AG04450 (cell line): ENCODE measurements around the gene SLC26A11. TPM values are rescaled to one million over a fixed set of nuclear protein-coding genes. Genes with fewer than 3 reads are reported as not detected.

Experiments
- CTCF ChIA-PET: fragments of 300-600, 350-600 bp; formaldehyde crosslinking; extraction: SDS; loops from one replicate; lab custom pipeline; 2022; ENCODE audit warnings: antibody characterized with exemption, inconsistent platforms; lab: Charles Lee
- POLR2A ChIA-PET: fragments of 350-600 bp; formaldehyde crosslinking; extraction: SDS; loops from one replicate; lab custom pipeline; 2021; ENCODE audit warnings: antibody characterized with exemption, inconsistent platforms; lab: Yijun Ruan, JAX
- DNase-seq: peaks from one replicate; pipeline ENCODE4 v3.0.0-alpha.2; 2011; ENCODE audit warnings: low read depth, low spot score
- H3K27ac ChIP-seq: one replicate; pipeline ENCODE4 v1.5.1; 2012; ENCODE audit warnings: low read depth, low read length, control low read depth
- H3K27me3 ChIP-seq: one replicate; pipeline ENCODE4 v1.6.0; 2012; ENCODE audit warnings: low read length; ENCODE audit not compliant: control insufficient read depth, insufficient read depth
- H3K4me3 ChIP-seq: 2 replicates; pipeline ENCODE4 v1.5.1; 2011; ENCODE audit warnings: mild to moderate bottlenecking, low read depth, low read length, control low read depth
- H3K9me3 ChIP-seq: 2 replicates; pipeline ENCODE4 v1.5.1; 2012; ENCODE audit warnings: low read length; ENCODE audit not compliant: control insufficient read depth, insufficient read depth
- polyA plus RNA-seq: library from polyadenylated mRNA; depleted of rRNA; stranded (reverse); fragments of >200 nt; gene quantifications from 2 replicates; pipeline ENCODE4 v1.2.3, GENCODE V29; 2011
- TF ChIP-seq, protein P1 (sequence below): IDR thresholded peaks from 2 replicates; pipeline ENCODE4 v1.5.1; 2011; ENCODE audit warnings: low read depth, low read length, control low read depth, inconsistent platforms

Gene SLC26A11
- polyA plus RNA-seq, 1 experiment, result 8.9 TPM

DNA sequence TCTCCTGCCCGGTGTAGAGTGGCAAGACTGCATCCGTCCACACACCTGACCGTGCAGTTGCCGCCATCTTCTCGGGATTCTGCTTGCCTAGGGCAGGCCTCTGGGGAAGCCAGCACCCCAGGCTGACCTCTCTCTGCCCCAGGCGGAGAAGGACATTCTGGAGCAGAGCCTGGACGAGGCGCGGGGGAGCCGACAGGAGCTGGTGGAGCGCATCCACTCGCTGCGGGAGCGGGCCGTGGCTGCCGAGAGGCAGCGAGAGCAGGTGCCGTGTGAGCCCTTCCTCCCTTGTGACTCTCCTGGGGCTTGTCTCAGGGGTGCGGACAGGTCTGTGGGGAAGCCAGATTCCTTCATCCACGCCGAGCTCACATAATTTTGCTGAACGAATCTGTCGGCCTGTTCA, 30.6 kb upstream of the SLC26A11 start:
- TF ChIP-seq, protein P1, sequence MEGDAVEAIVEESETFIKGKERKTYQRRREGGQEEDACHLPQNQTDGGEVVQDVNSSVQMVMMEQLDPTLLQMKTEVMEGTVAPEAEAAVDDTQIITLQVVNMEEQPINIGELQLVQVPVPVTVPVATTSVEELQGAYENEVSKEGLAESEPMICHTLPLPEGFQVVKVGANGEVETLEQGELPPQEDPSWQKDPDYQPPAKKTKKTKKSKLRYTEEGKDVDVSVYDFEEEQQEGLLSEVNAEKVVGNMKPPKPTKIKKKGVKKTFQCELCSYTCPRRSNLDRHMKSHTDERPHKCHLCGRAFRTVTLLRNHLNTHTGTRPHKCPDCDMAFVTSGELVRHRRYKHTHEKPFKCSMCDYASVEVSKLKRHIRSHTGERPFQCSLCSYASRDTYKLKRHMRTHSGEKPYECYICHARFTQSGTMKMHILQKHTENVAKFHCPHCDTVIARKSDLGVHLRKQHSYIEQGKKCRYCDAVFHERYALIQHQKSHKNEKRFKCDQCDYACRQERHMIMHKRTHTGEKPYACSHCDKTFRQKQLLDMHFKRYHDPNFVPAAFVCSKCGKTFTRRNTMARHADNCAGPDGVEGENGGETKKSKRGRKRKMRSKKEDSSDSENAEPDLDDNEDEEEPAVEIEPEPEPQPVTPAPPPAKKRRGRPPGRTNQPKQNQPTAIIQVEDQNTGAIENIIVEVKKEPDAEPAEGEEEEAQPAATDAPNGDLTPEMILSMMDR, result no peak
- ChIA-PET CTCF (no interaction called here), POLR2A (interaction anchor here (1.0 kb wide), 1 partner anchor 16 kb away, joined by 5 read pairs; no protein-coding TSS in a partner anchor)

DNA sequence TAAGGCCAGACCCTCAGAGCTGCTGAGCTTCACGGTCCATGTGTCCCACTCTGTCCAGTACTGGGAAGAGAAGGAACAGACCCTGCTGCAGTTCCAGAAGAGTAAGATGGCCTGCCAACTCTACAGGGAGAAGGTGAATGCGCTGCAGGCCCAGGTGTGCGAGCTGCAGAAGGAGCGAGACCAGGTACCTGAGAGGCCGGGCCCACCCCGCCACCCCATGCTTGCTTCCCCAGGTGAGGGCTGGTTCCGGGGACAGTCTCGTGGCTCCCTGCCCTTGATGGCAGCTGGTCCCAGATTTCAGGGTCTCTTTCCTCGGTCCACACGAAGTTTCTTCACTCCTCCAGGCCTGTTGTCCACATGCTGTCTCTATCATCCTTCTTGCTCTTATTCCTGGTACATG, 29.5 kb upstream of the SLC26A11 start:
- TF ChIP-seq, protein P1, result no peak
- CTCF ChIA-PET, result interaction anchor here (1.1 kb wide), 1 partner anchor 15 kb away, joined by 3 read pairs; no protein-coding TSS in a partner anchor

More for the DNA sequence above, 30.6 kb upstream of the SLC26A11 start:
- DNase-seq, result no peak
- Histone ChIP-seq H3K9me3 (peaks cover 4% of the 10 kb centered on the region), H3K27me3 (peaks cover 23% of the 10 kb centered on the region), H3K4me3 (no peak overlapping the region), H3K27ac (no peak overlapping the region)

DNA sequence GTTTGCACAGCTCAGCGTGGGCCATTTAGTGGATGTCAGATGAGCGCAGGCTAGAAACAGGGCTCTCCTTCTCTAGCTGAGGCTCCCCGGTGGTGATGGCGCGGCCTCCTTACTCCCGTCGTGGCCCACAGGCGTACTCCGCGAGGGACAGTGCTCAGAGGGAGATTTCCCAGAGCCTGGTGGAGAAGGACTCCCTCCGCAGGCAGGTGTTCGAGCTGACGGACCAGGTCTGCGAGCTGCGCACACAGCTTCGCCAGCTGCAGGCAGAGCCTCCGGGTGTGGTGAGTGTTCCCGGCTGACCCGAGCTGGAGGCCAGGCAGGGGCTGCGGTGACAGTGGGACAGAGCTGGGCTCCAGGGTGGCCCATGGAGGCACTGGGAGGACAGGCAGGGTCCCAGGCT, 29.0 kb upstream of the SLC26A11 start:
- no peak for DNase-seq
- peaks cover 16% of the 10 kb centered on the region for H3K9me3 ChIP-seq
- ChIA-PET POLR2A (interaction anchor here (1.2 kb wide), 1 partner anchor 15 kb away, joined by 3 read pairs; no protein-coding TSS in a partner anchor), CTCF (interaction anchor here (1.1 to 1.5 kb wide), 2 partner anchors 14 to 90 kb away, joined by 3 to 6 read pairs; partner anchors contain the start of gene GAA)
- peaks cover 28% of the 10 kb centered on the region for H3K27me3 ChIP-seq
- TF ChIP-seq, protein P1, result no peak
- no peak overlapping the region for H3K4me3 ChIP-seq
- H3K27ac ChIP-seq, result no peak overlapping the region

More for the DNA sequence above, 29.5 kb upstream of the SLC26A11 start:
- Histone ChIP-seq H3K4me3 (no peak overlapping the region), H3K9me3 (peaks cover 12% of the 10 kb centered on the region), H3K27me3 (peaks cover 27% of the 10 kb centered on the region), H3K27ac (no peak overlapping the region)
- POLR2A ChIA-PET, result interaction anchor here (1.2 kb wide), 1 partner anchor 14 kb away, joined by 3 read pairs; no protein-coding TSS in a partner anchor
- no peak for DNase-seq

DNA sequence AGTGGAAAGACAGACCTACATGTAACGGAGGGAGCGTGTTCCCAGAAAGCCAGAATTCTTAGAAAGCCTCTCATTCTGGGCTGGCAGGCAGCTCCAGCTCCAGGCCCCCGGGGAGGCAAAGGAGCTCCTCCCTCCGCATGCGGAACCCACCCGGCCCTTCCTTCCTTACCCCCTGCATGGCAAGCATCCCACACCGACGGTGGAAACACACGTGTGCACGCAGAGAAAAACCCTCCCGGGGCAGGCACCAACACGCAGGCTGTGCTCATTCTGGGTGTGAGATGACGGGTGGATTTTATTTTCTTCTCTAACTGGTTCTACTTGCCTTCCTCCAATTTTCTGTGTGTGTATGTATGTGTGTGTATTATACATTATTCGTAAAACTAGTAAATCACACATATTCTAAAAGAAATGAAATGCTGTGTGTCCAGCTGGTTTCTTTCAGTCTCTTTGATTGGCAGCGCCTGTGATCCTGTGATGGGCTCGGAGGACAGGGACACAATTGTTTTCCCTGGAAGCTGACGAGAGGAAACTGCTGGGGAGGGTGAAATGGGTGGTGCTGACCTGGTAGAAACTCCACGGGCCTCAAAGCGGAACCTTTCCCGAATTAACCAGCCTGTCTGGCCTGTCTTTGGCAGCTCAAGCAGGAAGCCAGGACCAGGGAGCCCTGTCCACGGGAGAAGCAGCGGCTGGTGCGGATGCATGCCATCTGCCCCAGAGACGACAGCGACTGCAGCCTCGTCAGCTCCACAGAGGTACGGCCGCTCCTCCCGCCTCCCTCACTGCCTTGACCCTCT, 28.2 kb upstream of the SLC26A11 start:
- Histone ChIP-seq H3K9me3 (peaks cover 16% of the 10 kb centered on the region), H3K27me3 (peaks cover 28% of the 10 kb centered on the region), H3K4me3 (no peak overlapping the region), H3K27ac (no peak overlapping the region)
- TF ChIP-seq, protein P1, result no peak
- no peak for DNase-seq
- ChIA-PET POLR2A (interaction anchor here (1.2 kb wide), 1 partner anchor 16 kb away, joined by 3 read pairs; no protein-coding TSS in a partner anchor), CTCF (interaction anchor here (1.5 kb wide), 1 partner anchor 90 kb away, joined by 6 read pairs; the partner anchor contains the start of gene GAA)

DNA sequence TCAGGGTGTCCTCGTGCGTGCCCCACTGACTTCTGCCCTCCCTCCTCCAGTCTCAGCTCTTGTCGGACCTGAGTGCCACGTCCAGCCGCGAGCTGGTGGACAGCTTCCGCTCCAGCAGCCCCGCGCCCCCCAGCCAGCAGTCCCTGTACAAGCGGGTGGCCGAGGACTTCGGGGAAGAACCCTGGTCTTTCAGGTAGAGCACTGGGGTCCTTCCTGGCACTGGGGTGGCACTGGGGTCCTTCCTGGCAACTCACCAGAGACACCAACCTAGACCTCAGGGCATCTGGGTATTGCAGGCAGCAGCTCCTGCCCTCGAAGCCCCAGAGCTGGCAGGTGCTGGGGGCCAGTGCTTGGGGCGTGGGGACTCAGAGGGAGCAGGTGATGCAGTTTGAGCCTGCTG, 25.1 kb upstream of the SLC26A11 start:
- no peak for DNase-seq
- CTCF ChIA-PET, result interaction anchor here (0.7 to 0.9 kb wide), 2 partner anchors 10 to 23 kb away, joined by 3 read pairs; no protein-coding TSS in a partner anchor
- TF ChIP-seq, protein P1, result no peak
- H3K27me3 ChIP-seq, result peaks cover 19% of the 10 kb centered on the region
- peaks cover 12% of the 10 kb centered on the region; the same call in 1 of the 2 replicates for H3K9me3 ChIP-seq
- no peak overlapping the region for H3K4me3 ChIP-seq
- H3K27ac ChIP-seq, result no peak overlapping the region
- POLR2A ChIA-PET, result no interaction called here
